Right lobe of liver (tissue), 6 donors: ENCODE measurements around the gene ERCC3. TPM values are rescaled to one million over a fixed set of nuclear protein-coding genes. Genes with fewer than 3 reads are reported as not detected.

Source experiments
- ATAC-seq, 4 donors: fragments of 200-7000 bp; cut with Tn5 transposase; one replicate each; pipeline ENCODE4 v1.9.1; 2020; ENCODE audit warnings: mild to moderate bottlenecking in 4 of 4, moderate library complexity in 4 of 4
- DNase-seq, 3 donors: peaks; one replicate each; pipeline ENCODE4 v3.0.0-alpha.2; 2020
- H3K27ac ChIP-seq, 3 donors: fragments of 200-600 bp; one replicate each; pipeline ENCODE4 v1.8.0; 2022
- H3K27me3 ChIP-seq, 2 donors: fragments of 200-600 bp; one replicate each; pipeline ENCODE4 v1.8.0; 2022
- H3K36me3 ChIP-seq, 4 donors: fragments of 200-600 bp; sonication (generic) in 1 of 4; one replicate each; pipeline versions ENCODE4 v1.5.1 to v1.8.0; 2017 to 2022; ENCODE audit warnings: control low read depth in 1 of 4
- H3K4me1 ChIP-seq, 4 donors: fragments of 200-600 bp; sonication (generic) in 1 of 4; one replicate each; pipeline versions ENCODE4 v1.5.1 to v1.8.0; 2017 to 2022; ENCODE audit warnings: control low read depth in 1 of 4
- H3K4me3 ChIP-seq, 3 donors: fragments of 200-600 bp; one replicate each; pipeline ENCODE4 v1.8.0; 2022
- H3K9me3 ChIP-seq, 4 donors: fragments of 200-600 bp; sonication (generic) in 1 of 4; one replicate each; pipeline versions ENCODE4 v1.5.1 to v1.8.0; 2017 to 2022; ENCODE audit warnings: control low read depth in 1 of 4
- POLR2A ChIP-seq: fragments of 450-650 bp; IDR thresholded peaks from one replicate; pipeline ENCODE4 v1.6.1; 2017; ENCODE audit warnings: antibody characterized with exemption, mild to moderate bottlenecking
- WGBS: methylation state at CpG from one replicate; pipeline ENCODE4 v1.1.6; 2018; ENCODE audit warnings: low coverage, low lambda C conversion rate; ENCODE audit not compliant: insufficient coverage; ENCODE audit errors: missing lambda C conversion rate; 5-methylcytosine and 5-hydroxymethylcytosine counted together
- intact Hi-C, 2 donors: fragments of 100-400 bp; cut with DNase I; formaldehyde crosslinking; loops; one replicate each; pipeline versions ENCODE4 v1.11.2 to v1.14.1; 2022
- long read RNA-seq: library from polyadenylated mRNA; unstranded; transcript quantifications from one replicate; pipeline ENCODE4 v2.0.0, GENCODE V29; 2019
- total RNA-seq, 6 experiments: library from RNA; depleted of rRNA in 2 of 6; stranded (reverse); fragments of >200 nt in 2 of 6; fragmentation: NEBNext Ultra II Directional in 3 of 6; extraction: Animal tissue kit (Norgen Biotek cat#: 25700) in 3 of 6; gene quantifications; one replicate each; pipeline versions ENCODE4 v1.1.0 to v1.2.4, GENCODE V29; 2016 to 2023
- TF ChIP-seq, protein P1 (sequence below), 4 donors: fragments of 200-600 bp in 3 of 4; fragments of 450-650 bp in 1 of 4; IDR thresholded peaks; one replicate each; pipeline versions ENCODE4 v1.5.1 to v1.8.0; 2016 to 2022; ENCODE audit warnings: antibody characterized with exemption in 4 of 4, mild to moderate bottlenecking in 2 of 4
- donor health status: DM: no; HTN: yes; CAD: no.
- donor health status: DM: no; HTN: no; CAD: no.
- donor health status: DM: no; HTN: no; CAD: no.
- donor health status: DM: no; HTN: yes; CAD: no.
- donor health status: DM: no; HTN: yes; CAD: no.

The ERCC3 gene
- total RNA-seq: 10 to 100 TPM; 13.5 to 17.3 (median 16.0) TPM
- long read RNA-seq, partial matches to known transcripts: 1 of 1 reads
- long read RNA-seq, other reads (novel, unspliced or antisense): 0 of 1 reads

DNA sequence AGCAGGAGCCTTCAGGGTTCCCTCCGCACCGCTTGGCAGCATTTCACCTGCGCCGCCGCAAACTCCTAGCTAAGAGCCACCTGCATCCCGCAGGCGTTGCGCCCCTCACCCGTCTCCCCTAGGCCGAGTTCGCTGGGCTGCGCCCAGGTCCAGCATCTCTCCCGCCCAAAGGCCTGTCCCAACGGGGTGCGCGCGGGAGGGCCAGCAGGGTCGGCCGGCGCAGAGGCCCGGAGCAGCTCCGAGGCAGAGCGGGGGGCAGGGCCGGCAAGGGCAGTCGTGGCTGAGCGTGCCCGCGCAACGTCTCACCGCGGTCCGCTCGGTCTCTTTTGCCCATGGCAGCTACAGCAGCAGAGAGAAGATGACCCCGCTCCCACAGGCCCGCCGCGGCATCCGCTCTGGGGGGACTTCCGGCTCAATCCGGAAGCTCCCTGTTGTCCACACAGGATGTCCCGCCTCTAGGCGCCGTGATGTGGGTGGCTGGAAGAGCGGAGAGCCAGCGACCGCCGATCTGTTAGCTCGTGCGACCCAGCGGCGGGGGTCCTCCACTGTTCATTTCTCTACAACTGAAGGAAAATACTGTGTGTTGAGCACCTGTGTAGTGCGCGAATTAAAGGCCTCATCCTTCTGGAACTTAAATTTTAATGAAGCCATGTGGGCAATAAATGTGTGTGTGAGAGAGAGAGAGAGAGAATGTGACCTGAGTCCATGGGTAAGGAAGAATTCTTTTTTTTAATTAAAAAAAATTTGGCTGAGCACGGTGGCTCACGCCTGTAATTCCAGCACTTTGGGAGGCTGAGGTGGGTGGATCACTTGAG is at the start of gene ERCC3:
ERCC3 (minus strand) TSS at position 397 of the 815 bp plus-strand sequence; CDS start at position 334, 63 bp downstream.
- Histone ChIP-seq H3K4me1 (peaks cover 0 to 11% (median 5%) of the 10 kb centered on the region in 4 donors), H3K27ac (peak within 1 kb of the TSS; percentile 19 to 62 (median 58)), H3K4me3 (peak within 1 kb of the TSS; percentile 90 to 98 (median 91)), H3K27me3 (no peaks in the 10 kb centered on the region), H3K9me3 (no peaks in the 10 kb centered on the region), H3K36me3 (peaks cover 0 to 36% (median 13%) of the 10 kb centered on the region in 4 donors)
- intact Hi-C loops: no loop called here
- TF ChIP-seq, protein P1, sequence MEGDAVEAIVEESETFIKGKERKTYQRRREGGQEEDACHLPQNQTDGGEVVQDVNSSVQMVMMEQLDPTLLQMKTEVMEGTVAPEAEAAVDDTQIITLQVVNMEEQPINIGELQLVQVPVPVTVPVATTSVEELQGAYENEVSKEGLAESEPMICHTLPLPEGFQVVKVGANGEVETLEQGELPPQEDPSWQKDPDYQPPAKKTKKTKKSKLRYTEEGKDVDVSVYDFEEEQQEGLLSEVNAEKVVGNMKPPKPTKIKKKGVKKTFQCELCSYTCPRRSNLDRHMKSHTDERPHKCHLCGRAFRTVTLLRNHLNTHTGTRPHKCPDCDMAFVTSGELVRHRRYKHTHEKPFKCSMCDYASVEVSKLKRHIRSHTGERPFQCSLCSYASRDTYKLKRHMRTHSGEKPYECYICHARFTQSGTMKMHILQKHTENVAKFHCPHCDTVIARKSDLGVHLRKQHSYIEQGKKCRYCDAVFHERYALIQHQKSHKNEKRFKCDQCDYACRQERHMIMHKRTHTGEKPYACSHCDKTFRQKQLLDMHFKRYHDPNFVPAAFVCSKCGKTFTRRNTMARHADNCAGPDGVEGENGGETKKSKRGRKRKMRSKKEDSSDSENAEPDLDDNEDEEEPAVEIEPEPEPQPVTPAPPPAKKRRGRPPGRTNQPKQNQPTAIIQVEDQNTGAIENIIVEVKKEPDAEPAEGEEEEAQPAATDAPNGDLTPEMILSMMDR (IDR thresholded peaks at IDR 0.05): no peak
- TF ChIP-seq POLR2A: peak; percentile 56
- WGBS: 5% methylated on average over 14 of the region's 55 CpGs
- DNase-seq (peak; percentile 80 to 87 (median 85)), ATAC-seq (peak; percentile 95 to 97 (median 96))

DNA sequence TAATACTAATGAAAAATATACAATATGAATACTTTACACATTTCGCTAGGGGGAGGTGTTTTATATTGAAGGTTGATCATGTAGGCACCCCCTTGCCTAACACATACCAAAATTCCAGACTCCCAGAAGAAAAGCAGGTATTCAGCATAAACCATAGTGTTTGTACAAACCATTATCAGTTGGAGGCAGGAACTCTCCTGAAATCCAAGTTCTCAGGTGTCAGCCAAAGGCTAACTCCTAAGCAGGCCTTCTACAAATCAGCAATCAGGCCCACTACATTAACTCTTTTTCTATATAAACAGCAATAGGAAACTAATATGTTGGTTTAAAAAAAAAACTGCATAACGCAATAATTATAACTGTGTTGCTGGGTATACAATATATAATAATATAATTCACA is 49.3 kb upstream of the ERCC3 start:
- intact Hi-C loops: no loop called here
- ATAC-seq (peak; percentile 41 to 74 (median 52)), DNase-seq (no peak)
- Histone ChIP-seq H3K27ac (no peak overlapping the region), H3K36me3 (peaks cover 0 to 5% (median 0%) of the 10 kb centered on the region in 4 donors), H3K27me3 (no peaks in the 10 kb centered on the region), H3K9me3 (no peaks in the 10 kb centered on the region), H3K4me1 (peaks cover 0 to 39% (median 4%) of the 10 kb centered on the region in 4 donors), H3K4me3 (no peak overlapping the region)
- 86% methylated on average over 2 of the region's 2 CpGs for WGBS
- TF ChIP-seq POLR2A: no peak
- TF ChIP-seq, protein P1 (IDR thresholded peaks at IDR 0.05): no peak

DNA sequence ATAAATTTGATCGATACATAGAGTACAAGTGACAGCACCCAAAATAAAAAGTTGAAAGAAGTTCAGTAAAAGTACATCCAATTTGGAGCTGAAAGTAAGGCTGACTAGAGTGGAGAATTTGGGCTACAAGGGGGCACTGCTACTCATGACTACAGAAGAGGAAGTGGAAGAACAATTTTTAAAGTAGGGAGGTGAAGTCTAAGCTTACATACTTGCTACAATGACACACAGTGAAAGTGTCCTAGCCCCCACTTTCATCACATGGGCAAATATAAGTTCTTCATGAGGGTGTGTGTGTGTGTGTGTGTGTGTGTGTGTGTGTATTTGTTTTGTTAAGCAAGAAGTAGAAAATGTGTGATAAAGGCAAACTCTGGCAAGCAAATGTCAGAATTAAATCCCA is 48.2 kb upstream of the ERCC3 start:
- peaks cover 0 to 14% (median 3%) of the 10 kb centered on the region in 4 donors for H3K36me3 ChIP-seq
- ATAC-seq: peak in 2 of 4 donors; percentile 42 to 47

DNA sequence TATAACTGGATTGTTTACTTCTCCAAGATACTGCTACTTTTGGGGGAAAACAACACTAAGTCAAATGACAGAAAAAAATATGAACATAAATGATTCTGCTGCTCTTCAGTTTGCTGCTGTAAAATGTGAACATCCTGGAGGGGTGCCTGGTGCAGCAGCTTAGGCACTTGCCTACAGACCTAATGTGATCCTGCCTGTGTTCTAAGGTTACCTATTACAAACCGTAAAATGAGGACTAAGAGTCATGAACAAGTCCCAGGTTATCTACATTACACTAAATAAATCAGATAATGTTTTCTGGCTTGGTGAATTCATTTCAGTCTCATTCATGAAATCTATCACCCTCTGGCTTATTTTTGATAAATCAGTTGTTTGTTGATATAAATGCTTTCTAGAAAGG is 38.4 kb upstream of the ERCC3 start:
- ATAC-seq (no peak), DNase-seq (no peak)
- Histone ChIP-seq H3K4me1 (peaks cover 0 to 9% (median 1%) of the 10 kb centered on the region in 4 donors), H3K27me3 (no peaks in the 10 kb centered on the region), H3K4me3 (no peak overlapping the region), H3K36me3 (peaks cover 0 to 33% (median 14%) of the 10 kb centered on the region in 4 donors), H3K27ac (no peak overlapping the region), H3K9me3 (no peaks in the 10 kb centered on the region)
- intact Hi-C loops: no loop called here
- 90% methylated on average over 1 of the region's 1 CpG for WGBS
- TF ChIP-seq, protein P1 (IDR thresholded peaks at IDR 0.05): no peak
- TF ChIP-seq POLR2A: no peak

More for the DNA sequence above, 48.2 kb upstream of the ERCC3 start:
- peaks cover 0 to 27% (median 5%) of the 10 kb centered on the region in 4 donors for H3K4me1 ChIP-seq
- H3K9me3 ChIP-seq: no peaks in the 10 kb centered on the region
- WGBS: 93% methylated on average over 1 of the region's 1 CpG
- intact Hi-C loops: no loop called here
- no peaks in the 10 kb centered on the region for H3K27me3 ChIP-seq
- H3K4me3 ChIP-seq: no peak overlapping the region
- no peak for TF ChIP-seq POLR2A
- TF ChIP-seq, protein P1 (IDR thresholded peaks at IDR 0.05): no peak
- DNase-seq: no peak
- no peak overlapping the region for H3K27ac ChIP-seq
